Epithelial cell of proximal tubule (primary cell): ENCODE data around the gene NRSN2. TPM values are rescaled to one million over a fixed set of nuclear protein-coding genes. Genes with fewer than 3 reads are reported as not detected.

Source experiments
- DNase-seq: peaks from one replicate; pipeline ENCODE4 v3.0.0-alpha.2; 2011; ENCODE audit warnings: low read depth
- H3K4me3 ChIP-seq: 2 replicates; pipeline ENCODE4 v1.5.1; 2011; ENCODE audit warnings: low read depth, mild to moderate bottlenecking, low read length
- CTCF ChIP-seq: conservative IDR thresholded peaks from 2 replicates; pipeline ENCODE4 v1.5.1; 2012; ENCODE audit warnings: low read depth, mild to moderate bottlenecking, low read length
- total RNA-seq: library from RNA; depleted of rRNA; stranded (reverse); fragments of >200 nt; gene quantifications from 2 replicates; pipeline ENCODE4 v1.2.3, GENCODE V29; 2015

NRSN2 gene
- 49.1 and 52.4 TPM in 2 replicates for total RNA-seq

GRCh38 chr20:346640-347316, at the start of gene NRSN2:
Gene NRSN2 (plus strand): TSS chr20:347111. CDS start chr20:349644, 2,533 bp downstream.
- H3K4me3 ChIP-seq, result peak within 1 kb of the TSS; percentile 69
- DNase-seq, result no peak
- TF ChIP-seq CTCF, result no peak

- no peak for DNase-seq
- no peak for TF ChIP-seq CTCF
- peak overlapping the region; percentile 92 for H3K4me3 ChIP-seq
Observed at GRCh38 chr20:297925-298775, 48.8 kb upstream of the NRSN2 start.

GRCh38 chr20:298776-299391, 48.0 kb upstream of the NRSN2 start:
- no peak for TF ChIP-seq CTCF
- DNase-seq, result no peak
- peak overlapping the region; percentile 92 for H3K4me3 ChIP-seq

GRCh38 chr20:300345-300990, 46.4 kb upstream of the NRSN2 start:
- H3K4me3 ChIP-seq, result no peak overlapping the region
- DNase-seq, result no peak
- TF ChIP-seq CTCF, result no peak

GRCh38 chr20:301886-302848, 44.7 kb upstream of the NRSN2 start:
- no peak for DNase-seq
- no peak overlapping the region for H3K4me3 ChIP-seq
- no peak for TF ChIP-seq CTCF

GRCh38 chr20:305745-306144, 41.2 kb upstream of the NRSN2 start:
- TF ChIP-seq CTCF, result no peak
- no peak for DNase-seq
- H3K4me3 ChIP-seq, result no peak overlapping the region
